WERI-Rb-1 (cell line): ENCODE data around the gene LRRC58.

Experiments used
- DNase-seq: peaks from one replicate; pipeline ENCODE4 v3.0.0-alpha.2; 2020
- H3K27ac ChIP-seq: fragments of 250-450 bp; sonication (Bioruptor Pico); 2 replicates; pipeline ENCODE4 v1.5.1; 2020; ENCODE audit warnings: mild to moderate bottlenecking, moderate library complexity
- H3K27me3 ChIP-seq: fragments of 250-450 bp; sonication (Bioruptor Pico); 2 replicates; pipeline ENCODE4 v1.5.1; 2021; ENCODE audit warnings: mild to moderate bottlenecking, low read depth, moderate library complexity; ENCODE audit not compliant: insufficient read depth, severe bottlenecking
- H3K36me3 ChIP-seq: fragments of 250-450 bp; sonication (Bioruptor Pico); 2 replicates; pipeline ENCODE4 v1.5.1; 2020; ENCODE audit warnings: mild to moderate bottlenecking, moderate library complexity
- H3K4me3 ChIP-seq: 2 replicates; pipeline ENCODE4 v1.5.1; 2011; ENCODE audit warnings: low read depth, mild to moderate bottlenecking, control low read depth, low read length
- H3K9me3 ChIP-seq: fragments of 250-450 bp; sonication (Bioruptor Pico); 2 replicates; pipeline ENCODE4 v1.5.1; 2021; ENCODE audit warnings: mild to moderate bottlenecking, moderate library complexity; ENCODE audit not compliant: severe bottlenecking
- TF ChIP-seq, protein P1 (sequence below): IDR thresholded peaks from 2 replicates; pipeline ENCODE4 v1.5.1; 2011; ENCODE audit warnings: low read depth, mild to moderate bottlenecking, control low read depth, inconsistent platforms, low read length

The LRRC58 gene

GRCh38 chr3:120284747-120285507, 64.2 kb downstream of the LRRC58 start, which contains the start of gene GPR156:
TSS of gene GPR156 (minus strand) at chr3:120285222. CDS start at chr3:120244098, 41,124 bp downstream.
- TF ChIP-seq, protein P1, sequence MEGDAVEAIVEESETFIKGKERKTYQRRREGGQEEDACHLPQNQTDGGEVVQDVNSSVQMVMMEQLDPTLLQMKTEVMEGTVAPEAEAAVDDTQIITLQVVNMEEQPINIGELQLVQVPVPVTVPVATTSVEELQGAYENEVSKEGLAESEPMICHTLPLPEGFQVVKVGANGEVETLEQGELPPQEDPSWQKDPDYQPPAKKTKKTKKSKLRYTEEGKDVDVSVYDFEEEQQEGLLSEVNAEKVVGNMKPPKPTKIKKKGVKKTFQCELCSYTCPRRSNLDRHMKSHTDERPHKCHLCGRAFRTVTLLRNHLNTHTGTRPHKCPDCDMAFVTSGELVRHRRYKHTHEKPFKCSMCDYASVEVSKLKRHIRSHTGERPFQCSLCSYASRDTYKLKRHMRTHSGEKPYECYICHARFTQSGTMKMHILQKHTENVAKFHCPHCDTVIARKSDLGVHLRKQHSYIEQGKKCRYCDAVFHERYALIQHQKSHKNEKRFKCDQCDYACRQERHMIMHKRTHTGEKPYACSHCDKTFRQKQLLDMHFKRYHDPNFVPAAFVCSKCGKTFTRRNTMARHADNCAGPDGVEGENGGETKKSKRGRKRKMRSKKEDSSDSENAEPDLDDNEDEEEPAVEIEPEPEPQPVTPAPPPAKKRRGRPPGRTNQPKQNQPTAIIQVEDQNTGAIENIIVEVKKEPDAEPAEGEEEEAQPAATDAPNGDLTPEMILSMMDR: no peak
- Histone ChIP-seq H3K9me3 (no peaks in the 10 kb centered on the region), H3K36me3 (no peaks in the 10 kb centered on the region), H3K27me3 (no peaks in the 10 kb centered on the region), H3K4me3 (no peak within 1 kb of the TSS), H3K27ac (no peak within 1 kb of the TSS)
- no peak for DNase-seq

GRCh38 chr3:120281261-120281660, 67.9 kb downstream of the LRRC58 start:
- Histone ChIP-seq H3K4me3 (no peak overlapping the region), H3K36me3 (no peaks in the 10 kb centered on the region), H3K27me3 (no peaks in the 10 kb centered on the region), H3K9me3 (no peaks in the 10 kb centered on the region), H3K27ac (no peak overlapping the region)
- TF ChIP-seq, protein P1: no peak
- no peak for DNase-seq

- TF ChIP-seq, protein P1: no peak
These were observed 68.6 kb downstream of the LRRC58 start for GRCh38 chr3:120280566-120280965.

GRCh38 chr3:120280026-120280425, 69.1 kb downstream of the LRRC58 start:
- no peaks in the 10 kb centered on the region for H3K9me3 ChIP-seq
- H3K36me3 ChIP-seq: no peaks in the 10 kb centered on the region
- TF ChIP-seq, protein P1: no peak
- H3K27ac ChIP-seq: no peak overlapping the region
- no peaks in the 10 kb centered on the region for H3K27me3 ChIP-seq
- no peak for DNase-seq
- no peak overlapping the region for H3K4me3 ChIP-seq

More at GRCh38 chr3:120280566-120280965, 68.6 kb downstream of the LRRC58 start:
- H3K4me3 ChIP-seq: no peak overlapping the region
- H3K36me3 ChIP-seq: no peaks in the 10 kb centered on the region
- H3K9me3 ChIP-seq: no peaks in the 10 kb centered on the region
- DNase-seq: no peak
- no peaks in the 10 kb centered on the region for H3K27me3 ChIP-seq
- no peak overlapping the region for H3K27ac ChIP-seq

DNA sequence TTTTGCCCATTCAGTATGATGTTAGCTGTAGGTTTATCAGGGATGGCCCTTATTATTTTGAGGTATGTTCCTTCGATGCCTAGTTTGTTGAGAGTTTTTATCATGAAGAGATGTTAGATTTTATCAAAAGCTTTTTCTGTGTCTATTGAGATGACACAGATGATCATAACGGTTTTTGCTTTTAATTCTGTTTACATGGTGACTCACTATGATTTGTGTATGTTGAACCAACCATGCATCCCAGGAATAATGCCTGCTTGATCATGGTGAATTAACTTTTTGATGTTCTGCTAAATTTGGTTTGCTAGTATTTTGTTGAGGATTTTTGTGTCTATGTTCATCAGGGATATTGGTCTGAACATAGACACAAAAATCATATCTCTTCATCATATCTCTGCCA, 72.4 kb downstream of the LRRC58 start:
- Histone ChIP-seq H3K27ac (no peak overlapping the region), H3K4me3 (no peak overlapping the region), H3K27me3 (no peaks in the 10 kb centered on the region), H3K36me3 (no peaks in the 10 kb centered on the region), H3K9me3 (no peaks in the 10 kb centered on the region)
- TF ChIP-seq, protein P1: no peak
- no peak for DNase-seq

DNA sequence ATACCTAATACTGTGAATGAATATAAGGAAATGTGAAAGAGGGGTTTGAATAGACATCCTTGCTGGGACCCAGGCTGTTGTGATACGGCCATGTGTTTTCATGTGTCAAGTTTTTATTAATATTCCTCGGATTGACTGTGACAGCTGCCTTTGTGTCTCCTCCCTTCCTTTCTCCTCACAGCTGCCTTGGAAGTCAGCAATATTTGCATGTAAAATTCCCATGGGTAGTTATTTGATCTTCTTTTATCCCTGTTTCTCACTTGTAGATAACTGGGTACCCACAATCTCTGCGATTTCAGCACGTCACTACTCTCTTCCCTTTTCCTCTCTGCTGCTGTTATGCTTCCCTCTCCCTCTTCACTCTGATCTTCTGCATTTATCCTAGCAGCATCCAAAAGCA, 73.5 kb downstream of the LRRC58 start:
- Histone ChIP-seq H3K36me3 (no peaks in the 10 kb centered on the region), H3K27ac (no peak overlapping the region), H3K9me3 (no peaks in the 10 kb centered on the region), H3K27me3 (no peaks in the 10 kb centered on the region), H3K4me3 (no peak overlapping the region)
- no peak for DNase-seq
- TF ChIP-seq, protein P1: no peak
